HG02763 (cell line): ENCODE measurements around the gene STAU1.
"Not testable (repeated sequence)": the region's sequence is repeated elsewhere in the genome, so short reads cannot be mapped to it uniquely, and the experiment has no call there.

Source experiments
- ATAC-seq: cut with Tn5 transposase; IDR thresholded peaks from one replicate; pipeline ENCODE4 v1.9.1; 2021; ENCODE audit warnings: mild to moderate bottlenecking, moderate library complexity; ENCODE audit not compliant: unreplicated experiment

Gene STAU1

DNA sequence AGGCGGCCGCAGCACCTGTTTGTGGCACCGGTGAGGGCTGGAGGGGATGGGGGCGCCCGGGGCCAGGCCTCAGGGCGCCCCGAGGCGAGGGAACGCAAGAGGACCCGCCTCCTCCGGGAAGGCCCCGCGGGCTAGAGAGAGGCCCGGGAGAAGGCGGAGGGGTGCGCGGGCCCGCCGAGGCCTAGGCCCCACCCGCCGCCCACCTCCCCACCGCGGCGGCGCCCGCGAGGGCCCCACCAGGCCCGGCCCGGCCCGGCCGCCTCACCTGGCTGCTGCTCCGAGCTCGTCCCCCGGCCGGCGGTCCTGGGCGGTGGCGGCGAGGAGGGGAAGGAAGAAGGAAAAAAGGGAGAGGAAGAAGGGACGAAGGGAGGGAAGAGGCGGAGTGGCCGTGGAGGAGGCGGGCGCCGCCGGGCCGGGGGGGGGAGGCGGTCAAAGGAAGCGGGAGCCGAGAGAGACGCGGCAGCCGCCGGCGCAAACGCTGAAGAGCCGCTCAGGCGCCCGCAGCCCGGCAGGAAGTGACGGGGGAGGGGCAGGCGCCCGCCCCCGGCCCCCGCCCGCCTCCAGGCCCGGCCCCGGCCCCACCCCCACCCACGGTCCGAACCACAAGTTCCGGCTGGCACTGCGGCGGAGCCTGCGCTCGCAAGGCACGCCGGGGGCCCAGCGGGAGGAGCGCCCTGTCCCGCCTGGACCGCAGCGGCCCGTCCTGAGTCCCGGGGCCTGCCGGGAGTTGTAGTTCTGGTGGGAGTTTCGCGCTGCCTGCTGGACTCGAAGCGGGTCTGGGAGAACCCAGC lies at the start of gene STAU1:
TSS of gene STAU1 (minus strand) at position 484 of the 791 bp plus-strand sequence. CDS start 22,133 bp downstream, outside the sequence.
- ATAC-seq: peak; percentile 89

DNA sequence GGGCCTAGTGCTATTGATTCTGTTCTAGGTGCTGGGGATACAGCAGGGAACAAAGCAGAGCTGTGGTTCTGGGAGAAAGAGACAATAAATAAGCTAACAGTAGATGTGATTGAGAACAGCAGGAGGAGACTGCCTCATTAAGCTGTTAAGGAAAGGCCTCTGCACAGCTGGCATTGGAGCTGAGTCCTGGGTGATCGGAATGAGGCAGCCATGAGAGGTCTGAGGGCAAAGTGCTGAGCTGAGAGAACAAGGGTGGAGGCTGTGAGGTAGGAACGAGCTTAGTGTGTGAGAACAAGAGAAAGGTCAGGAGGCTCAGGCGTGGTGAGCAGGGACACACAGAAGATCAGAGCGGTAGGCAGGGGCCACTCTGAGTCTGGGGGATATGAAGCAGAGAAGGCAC lies 49.4 kb upstream of the STAU1 start:
- no peak for ATAC-seq

DNA sequence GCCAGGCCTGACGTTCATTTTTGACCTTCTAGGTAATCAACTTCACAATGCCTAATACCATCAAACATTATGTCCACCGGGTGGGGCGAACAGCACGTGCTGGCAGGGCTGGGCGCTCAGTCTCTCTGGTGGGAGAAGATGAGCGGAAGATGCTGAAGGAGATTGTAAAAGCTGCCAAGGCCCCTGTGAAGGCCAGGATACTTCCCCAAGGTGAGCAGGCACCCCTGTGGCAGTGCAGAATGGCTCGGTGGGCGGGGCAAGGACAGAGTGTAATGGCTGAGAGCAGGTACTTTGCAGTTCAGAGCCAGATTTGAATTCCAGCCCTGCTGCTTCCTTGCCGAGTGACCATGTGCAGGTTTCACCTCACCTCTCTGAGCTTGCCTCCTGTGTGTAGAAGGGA lies 48.2 kb upstream of the STAU1 start:
- no peak for ATAC-seq

- no peak for ATAC-seq
Measured at GRCh38 chr20:49234831-49235230, 46.7 kb upstream of the STAU1 start.

DNA sequence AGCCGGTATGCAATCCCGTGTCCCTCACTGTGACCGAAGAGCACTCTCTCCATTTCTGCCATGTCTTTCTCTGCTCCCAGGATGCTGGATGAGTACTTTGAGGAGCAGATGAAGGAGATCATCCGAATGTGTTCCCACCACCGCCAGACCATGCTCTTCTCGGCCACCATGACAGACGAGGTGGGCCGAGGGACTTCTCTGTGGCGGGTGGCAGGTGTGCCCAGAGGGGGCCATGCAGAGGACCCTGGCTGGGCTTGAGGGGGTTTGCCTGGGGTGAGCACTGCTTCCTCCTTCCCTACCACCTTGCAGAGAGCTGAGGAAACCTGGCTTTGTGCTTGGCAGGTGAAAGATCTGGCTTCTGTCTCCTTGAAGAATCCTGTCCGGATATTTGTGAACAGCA lies 45.1 kb upstream of the STAU1 start:
- no peak for ATAC-seq

DNA sequence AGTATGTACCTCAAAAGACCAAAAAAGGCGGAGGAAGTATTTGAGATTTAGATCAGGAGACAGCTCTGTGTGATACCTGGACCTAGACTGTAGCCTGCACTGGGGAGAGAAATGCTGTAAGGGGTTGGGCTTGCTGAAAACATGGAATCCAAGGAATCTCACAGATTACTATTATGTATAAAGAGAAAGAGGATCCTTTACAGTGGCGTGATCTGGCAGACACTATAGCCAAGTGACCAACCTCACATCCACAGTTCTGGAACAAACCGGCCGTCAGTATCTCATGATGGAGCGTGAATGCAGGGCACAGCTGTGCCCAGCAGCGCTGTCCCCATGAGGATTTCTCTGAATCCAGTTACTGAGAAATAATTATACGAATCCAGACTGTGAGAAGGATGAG lies 43.3 kb upstream of the STAU1 start:
- no peak for ATAC-seq

- no peak for ATAC-seq
Measured at GRCh38 chr20:49230561-49231133, 42.5 kb upstream of the STAU1 start.

DNA sequence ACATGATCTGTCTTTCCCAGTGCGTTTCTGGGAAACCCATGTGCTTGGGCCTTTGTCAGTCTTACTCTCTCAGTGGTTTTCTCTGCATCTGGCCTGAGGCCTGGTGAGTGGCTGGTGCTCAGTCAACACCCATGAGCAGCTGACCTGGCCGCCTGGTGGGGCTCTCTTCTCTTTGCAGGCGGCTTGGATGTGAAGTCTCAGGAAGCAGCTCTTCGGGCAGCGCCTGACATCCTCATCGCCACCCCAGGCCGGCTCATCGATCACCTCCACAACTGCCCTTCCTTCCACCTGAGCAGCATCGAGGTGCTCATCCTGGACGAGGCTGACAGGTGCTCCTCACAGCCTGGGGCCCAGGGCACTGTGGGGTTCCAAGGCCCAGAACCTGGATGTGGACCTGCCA lies 41.9 kb upstream of the STAU1 start:
- ATAC-seq: no peak

DNA sequence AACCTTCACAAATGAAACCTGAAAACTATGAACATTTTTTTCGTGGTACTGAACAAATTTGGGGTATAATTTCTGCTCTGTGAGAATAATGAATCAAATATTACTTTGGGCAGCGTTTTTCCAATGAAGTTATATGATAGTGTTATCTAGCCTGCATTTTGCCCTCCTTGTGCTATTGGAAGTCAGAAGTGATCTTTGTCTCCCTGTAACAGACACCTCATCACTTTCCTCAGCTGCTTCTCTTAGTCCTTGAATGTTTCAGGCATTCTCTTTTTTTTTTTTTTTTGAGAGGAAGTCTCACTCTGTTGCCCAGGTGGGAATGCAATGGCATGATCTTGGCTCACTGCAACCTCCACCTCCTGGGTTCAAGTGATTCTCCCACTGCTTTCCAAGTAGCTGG lies 41.2 kb upstream of the STAU1 start:
- ATAC-seq: no peak

GRCh38 chr20:49228676-49229075 lies 40.5 kb upstream of the STAU1 start:
- ATAC-seq: no peak

DNA sequence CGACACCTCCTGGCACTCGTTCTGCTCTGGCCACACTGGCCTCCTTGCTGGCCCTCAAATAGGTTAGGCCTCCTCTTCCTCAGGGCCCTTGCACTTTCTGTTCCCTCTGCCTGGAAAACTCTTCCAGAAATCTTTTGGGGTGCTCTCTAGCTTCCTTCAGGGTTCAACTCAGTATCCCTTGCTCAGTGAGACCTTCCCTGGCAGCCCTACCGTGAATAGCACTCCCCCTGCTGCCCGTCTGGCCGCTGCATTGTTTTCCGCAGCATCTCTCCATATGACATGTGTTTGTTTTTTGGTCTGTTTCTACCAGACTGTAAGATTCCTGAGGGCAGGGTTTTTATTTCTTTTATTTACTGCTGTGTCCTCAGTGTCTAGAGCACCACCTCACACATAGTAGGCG lies 37.8 kb upstream of the STAU1 start:
- no peak for ATAC-seq

DNA sequence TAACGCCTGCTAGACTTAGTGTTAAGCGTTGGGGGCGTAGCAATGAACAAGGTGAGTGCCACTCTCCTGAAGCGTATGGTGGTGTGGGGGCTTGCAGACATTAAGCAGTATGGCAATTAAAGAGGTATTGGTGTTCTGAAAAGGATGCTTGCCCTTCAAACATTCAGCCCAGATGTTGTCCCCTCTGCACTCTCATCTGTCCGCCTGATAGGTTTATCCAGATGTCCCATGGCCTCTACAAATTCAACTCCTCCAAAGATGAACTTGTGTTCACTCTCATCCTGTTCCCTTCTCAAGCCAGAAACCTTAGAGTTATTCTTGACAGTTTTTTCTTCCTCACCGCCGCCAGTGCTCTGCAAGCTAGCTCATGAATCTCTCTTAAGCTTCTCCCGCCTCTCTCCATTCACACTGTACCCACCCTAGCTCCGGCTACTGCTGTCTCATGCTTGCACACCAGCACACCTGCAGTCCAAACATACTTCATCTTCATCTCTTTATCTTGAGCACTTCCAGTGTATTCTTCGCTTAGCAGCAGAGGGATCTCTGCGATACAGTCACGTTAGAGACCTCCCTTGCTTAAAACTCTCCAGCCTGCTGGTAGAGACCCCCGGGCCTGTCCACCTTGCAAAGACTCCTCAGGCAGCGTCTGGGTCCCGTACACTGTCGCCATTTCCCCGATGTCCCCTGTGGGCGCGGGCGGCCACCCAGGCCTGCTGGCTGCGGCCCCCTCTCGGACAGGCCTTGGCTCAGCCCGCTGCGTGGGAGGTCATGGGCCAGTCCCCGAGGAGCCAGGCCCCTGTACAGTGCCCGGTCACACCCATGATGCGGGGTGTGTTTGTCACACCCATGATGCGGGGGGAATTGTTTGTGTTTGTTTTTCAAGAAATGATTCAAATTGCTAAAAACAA lies 32.0 kb upstream of the STAU1 start:
- no peak for ATAC-seq

DNA sequence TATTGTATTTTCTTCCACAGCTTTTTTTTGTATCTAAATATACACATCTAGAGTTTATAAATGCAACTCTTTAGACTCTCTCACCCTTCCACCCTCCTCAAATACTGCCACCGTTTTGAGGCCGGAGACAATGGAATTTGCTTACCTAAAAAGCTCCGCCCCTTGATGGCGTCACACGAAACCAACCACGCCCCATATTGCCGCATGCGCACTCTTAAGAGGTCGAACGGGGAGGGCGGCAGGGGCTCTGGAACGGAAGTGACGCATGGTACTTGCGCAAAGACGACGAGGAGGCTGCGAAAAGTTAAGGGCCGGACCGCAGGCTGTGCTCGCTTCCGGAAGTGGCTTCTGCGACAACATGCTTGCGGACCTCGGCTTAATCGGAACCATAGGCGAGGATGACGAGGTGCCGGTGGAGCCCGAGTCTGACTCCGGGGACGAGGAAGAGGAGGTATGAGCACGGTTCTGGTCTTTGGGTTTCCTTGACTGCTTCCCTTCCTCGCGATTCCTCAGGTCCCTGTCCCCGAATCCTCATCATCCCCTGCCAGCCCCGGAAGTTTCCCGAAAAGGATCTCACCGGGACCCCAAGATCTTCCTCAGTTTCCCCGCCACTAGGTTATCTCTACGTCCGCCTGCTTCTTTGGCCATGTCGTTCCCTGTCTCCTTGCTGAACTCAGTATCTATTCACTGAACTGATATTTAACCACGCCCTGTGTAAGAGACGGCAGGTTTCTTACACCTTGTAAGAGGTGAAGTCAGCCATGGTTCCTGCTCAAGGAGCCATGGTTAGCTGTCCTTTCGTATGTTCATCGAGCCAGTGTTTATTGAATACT lies 31.2 kb upstream of the STAU1 start, which contains the start of gene DDX27:
TSS of gene DDX27 (plus strand) at position 326 of the 833 bp plus-strand sequence. CDS start at position 359, 33 bp downstream.
- ATAC-seq: peak; percentile 91

- ATAC-seq: not testable (repeated sequence)
Measured at GRCh38 chr20:49218739-49219090, 30.6 kb upstream of the STAU1 start.

GRCh38 chr20:49216991-49217578 lies 29.0 kb upstream of the STAU1 start:
- no peak for ATAC-seq

GRCh38 chr20:49215232-49215631 lies 27.1 kb upstream of the STAU1 start:
- ATAC-seq: no peak

DNA sequence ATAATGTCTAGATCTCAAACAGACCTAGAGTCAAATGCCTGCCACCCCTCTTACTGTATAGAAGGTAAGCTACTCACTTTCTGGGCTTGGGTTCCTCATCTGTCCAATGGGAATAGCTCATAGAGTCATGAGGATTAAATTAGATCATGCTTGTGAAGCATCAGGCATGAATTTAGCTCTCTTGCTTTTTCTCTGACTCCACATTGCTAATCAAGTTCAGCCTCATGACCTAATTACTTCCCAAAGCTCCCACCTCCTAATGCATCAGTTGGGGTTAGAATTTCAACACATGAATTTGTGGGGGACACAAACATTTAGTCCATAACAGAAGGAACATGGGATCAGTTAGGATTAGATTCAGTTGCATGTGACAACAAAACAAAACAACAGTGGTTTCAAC lies 26.4 kb upstream of the STAU1 start:
- no peak for ATAC-seq

DNA sequence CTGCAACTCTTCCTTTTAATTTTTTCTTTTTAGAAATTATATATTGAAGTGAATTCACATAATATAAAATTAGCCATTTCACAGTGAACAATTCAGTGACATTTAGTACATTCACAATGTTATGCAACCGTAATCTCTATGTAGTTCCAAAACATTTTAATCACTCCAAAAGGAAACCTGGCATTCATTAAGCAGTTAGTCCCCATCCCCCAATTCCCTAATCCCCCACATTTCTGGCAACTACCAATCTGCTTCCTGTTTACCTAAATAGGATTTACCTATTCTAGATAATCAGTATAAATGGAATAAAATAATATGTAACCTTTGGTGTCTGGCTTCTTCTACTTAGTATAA lies 22.6 kb upstream of the STAU1 start:
- no peak for ATAC-seq

DNA sequence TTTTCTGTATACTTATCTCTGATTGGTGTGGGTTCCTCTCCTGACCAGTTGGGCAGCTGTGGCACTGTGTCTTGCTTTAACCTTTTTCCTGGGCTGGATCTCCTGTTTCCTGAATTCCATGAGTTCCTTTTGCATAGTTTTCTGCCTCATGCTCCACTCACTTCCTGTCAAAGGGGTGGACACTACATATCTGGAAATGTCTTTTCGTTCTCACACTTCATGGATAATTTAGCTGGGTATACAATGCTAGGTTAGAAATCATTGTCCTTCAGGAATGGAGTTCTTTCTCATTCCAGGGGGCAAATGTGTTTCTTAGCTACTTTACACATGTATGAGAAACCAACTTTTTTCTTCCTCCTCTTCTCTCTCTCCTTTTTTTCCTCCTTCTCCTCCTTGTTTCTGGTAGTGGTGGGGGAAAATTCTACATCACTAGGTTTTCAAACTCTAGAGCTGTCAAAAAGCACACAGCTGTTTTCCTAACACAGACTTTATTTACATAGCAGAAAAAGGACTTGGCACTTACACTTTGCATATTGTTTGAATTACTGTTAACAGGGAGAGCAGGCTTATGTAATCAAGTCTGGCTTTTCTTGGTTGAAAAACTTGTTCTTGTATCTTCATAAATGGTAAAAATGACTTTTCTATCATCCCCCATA lies 22.1 kb upstream of the STAU1 start:
- no peak for ATAC-seq

GRCh38 chr20:49207076-49207475 lies 18.9 kb upstream of the STAU1 start:
- no peak for ATAC-seq
